Spleen (tissue), 7 donors: ENCODE measurements around the gene ROBO1.

ENCODE experiments used
- POLR2A ChIP-seq, 3 donors: fragments of 450-650 bp; IDR thresholded peaks; one replicate each; pipeline ENCODE4 v1.5.1; 2017; ENCODE audit warnings: antibody characterized with exemption in 3 of 3, mild to moderate bottlenecking in 1 of 3
- POLR2AphosphoS5 ChIP-seq, 3 donors: sonication (generic); formaldehyde crosslinking; IDR thresholded peaks; one replicate each; pipeline ENCODE4 v1.5.1; 2017; ENCODE audit warnings: antibody characterized with exemption in 3 of 3
- TF ChIP-seq, protein P1 (sequence below), 11 experiments: fragments of 200-600 bp in 7 of 11; fragments of 450-650 bp in 4 of 11; sonication (generic) in 4 of 11; IDR thresholded peaks in 8 of 11; conservative IDR thresholded peaks in 3 of 11; 1 replicate in 7 of 11; 2 replicates in 4 of 11; pipeline versions ENCODE4 v1.4.0 to v1.8.0; 2016 to 2021; ENCODE audit warnings: antibody characterized with exemption in 11 of 11, inconsistent platforms in 4 of 11, mild to moderate bottlenecking in 1 of 11
- donor health status: DM: no; HTN: no; CAD: no; lungs with moderate emphysema.
- donor health status: DM: no; HTN: no; CAD: no.
- donor health status: DM: no; HTN: no; CAD: no.

DNA sequence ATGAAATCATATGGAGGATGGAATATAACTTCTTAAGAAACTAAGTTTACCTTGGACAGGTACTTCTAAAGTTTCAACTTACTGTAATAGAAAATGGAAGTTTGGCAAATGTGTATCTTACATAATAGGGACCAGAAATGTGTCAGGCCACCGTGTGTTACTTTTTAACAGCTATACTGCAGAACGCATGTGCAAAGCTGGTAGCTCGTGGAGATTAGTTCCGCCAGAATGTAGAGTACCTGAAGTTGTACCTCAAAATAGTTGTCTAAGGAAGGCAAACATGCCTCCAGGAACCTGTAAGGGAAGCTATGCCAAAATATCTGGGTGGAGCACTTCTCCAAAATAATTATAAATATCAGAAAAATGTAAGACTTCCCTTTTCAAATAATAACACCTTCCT lies 920.6 kb downstream of the ROBO1 start:
- TF ChIP-seq, protein P1, sequence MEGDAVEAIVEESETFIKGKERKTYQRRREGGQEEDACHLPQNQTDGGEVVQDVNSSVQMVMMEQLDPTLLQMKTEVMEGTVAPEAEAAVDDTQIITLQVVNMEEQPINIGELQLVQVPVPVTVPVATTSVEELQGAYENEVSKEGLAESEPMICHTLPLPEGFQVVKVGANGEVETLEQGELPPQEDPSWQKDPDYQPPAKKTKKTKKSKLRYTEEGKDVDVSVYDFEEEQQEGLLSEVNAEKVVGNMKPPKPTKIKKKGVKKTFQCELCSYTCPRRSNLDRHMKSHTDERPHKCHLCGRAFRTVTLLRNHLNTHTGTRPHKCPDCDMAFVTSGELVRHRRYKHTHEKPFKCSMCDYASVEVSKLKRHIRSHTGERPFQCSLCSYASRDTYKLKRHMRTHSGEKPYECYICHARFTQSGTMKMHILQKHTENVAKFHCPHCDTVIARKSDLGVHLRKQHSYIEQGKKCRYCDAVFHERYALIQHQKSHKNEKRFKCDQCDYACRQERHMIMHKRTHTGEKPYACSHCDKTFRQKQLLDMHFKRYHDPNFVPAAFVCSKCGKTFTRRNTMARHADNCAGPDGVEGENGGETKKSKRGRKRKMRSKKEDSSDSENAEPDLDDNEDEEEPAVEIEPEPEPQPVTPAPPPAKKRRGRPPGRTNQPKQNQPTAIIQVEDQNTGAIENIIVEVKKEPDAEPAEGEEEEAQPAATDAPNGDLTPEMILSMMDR (IDR thresholded peaks at IDR 0.05 in 8 of 11, conservative IDR thresholded peaks at IDR 0.05 in 3 of 11), result no peak
- TF ChIP-seq POLR2A (IDR thresholded peaks at IDR 0.05) (no peak), POLR2AphosphoS5 (IDR thresholded peaks at IDR 0.05) (no peak)
